Keratinocyte (primary cell): ENCODE data around the gene DNAAF9.

ENCODE experiments used
- CTCF ChIP-seq, 3 experiments: IDR thresholded peaks in 1 of 3; conservative IDR thresholded peaks in 1 of 3; optimal IDR thresholded peaks in 1 of 3; 2 replicates in 2 of 3; 3 replicates in 1 of 3; pipeline versions ENCODE3 to v1.5.1; 2011; ENCODE audit warnings: low read length in 3 of 3, mild to moderate bottlenecking in 3 of 3, moderate library complexity in 2 of 3, control low read depth in 1 of 3, inconsistent platforms in 1 of 3; ENCODE audit not compliant: insufficient read depth in 2 of 3; ENCODE audit errors: extremely low read depth in 1 of 3
- EZH2 ChIP-seq: IDR thresholded peaks from one replicate; pipeline ENCODE4 v1.6.1; 2012; ENCODE audit warnings: inconsistent platforms, mild to moderate bottlenecking, low read length, moderate library complexity

GRCh38 chr20:3412600-3413392 lies 5.3 kb upstream of the DNAAF9 start:
- TF ChIP-seq CTCF (optimal IDR thresholded peaks at IDR 0.05 in 1 of 3, IDR thresholded peaks at IDR 0.05 in 1 of 3, conservative IDR thresholded peaks at IDR 0.05 in 1 of 3; ENCODE audit: extremely low read depth in 1 of 3, insufficient read depth in 2 of 3, low read length in 3 of 3), result no peak
- no peak for TF ChIP-seq EZH2
